Measurements from ENCODE around the gene C10orf120.

DNA sequence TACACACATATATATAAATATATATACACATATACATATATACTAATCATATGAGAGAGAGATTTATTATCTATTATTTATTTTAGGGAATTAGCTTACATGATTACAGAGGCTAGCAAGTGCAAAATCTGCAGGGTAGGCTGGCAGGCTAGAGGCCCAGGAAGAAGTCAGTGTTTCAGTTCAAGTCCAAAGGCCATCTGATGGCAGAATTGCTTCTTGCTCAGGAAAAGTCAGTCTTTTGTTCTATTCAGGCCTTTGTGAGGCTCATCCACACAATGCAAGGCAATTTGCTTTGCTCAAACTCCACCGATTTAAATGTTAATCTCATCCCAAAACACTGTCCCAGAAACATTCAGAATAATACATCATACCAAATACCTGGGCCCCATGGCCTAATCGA is 2.6 kb upstream of the C10orf120 start:
- TF ChIP-seq, protein P1, sequence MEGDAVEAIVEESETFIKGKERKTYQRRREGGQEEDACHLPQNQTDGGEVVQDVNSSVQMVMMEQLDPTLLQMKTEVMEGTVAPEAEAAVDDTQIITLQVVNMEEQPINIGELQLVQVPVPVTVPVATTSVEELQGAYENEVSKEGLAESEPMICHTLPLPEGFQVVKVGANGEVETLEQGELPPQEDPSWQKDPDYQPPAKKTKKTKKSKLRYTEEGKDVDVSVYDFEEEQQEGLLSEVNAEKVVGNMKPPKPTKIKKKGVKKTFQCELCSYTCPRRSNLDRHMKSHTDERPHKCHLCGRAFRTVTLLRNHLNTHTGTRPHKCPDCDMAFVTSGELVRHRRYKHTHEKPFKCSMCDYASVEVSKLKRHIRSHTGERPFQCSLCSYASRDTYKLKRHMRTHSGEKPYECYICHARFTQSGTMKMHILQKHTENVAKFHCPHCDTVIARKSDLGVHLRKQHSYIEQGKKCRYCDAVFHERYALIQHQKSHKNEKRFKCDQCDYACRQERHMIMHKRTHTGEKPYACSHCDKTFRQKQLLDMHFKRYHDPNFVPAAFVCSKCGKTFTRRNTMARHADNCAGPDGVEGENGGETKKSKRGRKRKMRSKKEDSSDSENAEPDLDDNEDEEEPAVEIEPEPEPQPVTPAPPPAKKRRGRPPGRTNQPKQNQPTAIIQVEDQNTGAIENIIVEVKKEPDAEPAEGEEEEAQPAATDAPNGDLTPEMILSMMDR (IDR thresholded peaks at IDR 0.05): no peak
- TF ChIP-seq POLR2A (IDR thresholded peaks at IDR 0.05): no peak
